Measurements from ENCODE around the gene AQP2. TPM values are rescaled to one million over a fixed set of nuclear protein-coding genes. Genes with fewer than 3 reads are reported as not detected.
A peak's percentile ranks its signal among the peaks of the same experiment; 100 is the strongest.

The AQP2 gene
- total and polyA plus RNA-seq, 4 donors, result not detected

- Histone ChIP-seq H3K36me3 (ENCODE audit: control insufficient read depth in 4 of 4, insufficient read depth in 4 of 4, low read length in 4 of 4) (no peaks in the 10 kb centered on the region), H3K4me3 (no peak overlapping the region), H3K9ac (ENCODE audit: insufficient read depth in 1 of 2, low read length in 2 of 2) (no peak overlapping the region), H3K27me3 (ENCODE audit: control insufficient read depth in 3 of 3, insufficient read depth in 3 of 3, low read length in 2 of 3) (peaks cover 0 to 24% (median 21%) of the 10 kb centered on the region in 3 donors), H3K27ac (ENCODE audit: low read depth in 1 of 2, low read length in 1 of 2) (peak overlapping the region in 1 of 2 donors; percentile 17), H3K9me3 (ENCODE audit: control insufficient read depth in 4 of 4, insufficient read depth in 3 of 4, low read length in 3 of 4) (no peaks in the 10 kb centered on the region), H3K4me1 (ENCODE audit: control insufficient read depth in 5 of 5, insufficient read depth in 5 of 5, low read length in 5 of 5) (peaks cover 0 to 28% (median 8%) of the 10 kb centered on the region in 5 donors)
- ATAC-seq (ENCODE audit: insufficient read depth, low FRiP score) (no peak), DNase-seq (peak in 2 of 3 donors; percentile 11 to 59)
- no peak for TF ChIP-seq CTCF (IDR thresholded peaks at IDR 0.05; ENCODE audit: control extremely low read depth, extremely low read depth)
- 71 to 81% methylated on average over 20 to 21 of the region's 21 CpGs for WGBS, 2 donors
Measured at GRCh38 chr12:49962861-49963765, 12.6 kb downstream of the AQP2 start.

- peaks cover 0 to 29% (median 22%) of the 10 kb centered on the region in 3 donors for H3K27me3 ChIP-seq (ENCODE audit: control insufficient read depth in 3 of 3, insufficient read depth in 3 of 3, low read length in 2 of 3)
Measured at GRCh38 chr12:49963976-49964815, 13.7 kb downstream of the AQP2 start.

GRCh38 chr12:49964849-49965624 lies 14.5 kb downstream of the AQP2 start:
- ATAC-seq (ENCODE audit: insufficient read depth, low FRiP score), result no peak
- no peaks in the 10 kb centered on the region for H3K36me3 ChIP-seq (ENCODE audit: control insufficient read depth in 4 of 4, insufficient read depth in 4 of 4, low read length in 4 of 4)
- no peak for TF ChIP-seq CTCF (IDR thresholded peaks at IDR 0.05; ENCODE audit: control extremely low read depth, extremely low read depth)
- peaks cover 0 to 26% (median 3%) of the 10 kb centered on the region in 5 donors for H3K4me1 ChIP-seq (ENCODE audit: control insufficient read depth in 5 of 5, insufficient read depth in 5 of 5, low read length in 5 of 5)
- H3K27ac ChIP-seq (ENCODE audit: low read depth in 1 of 2, low read length in 1 of 2), result no peak overlapping the region
- H3K4me3 ChIP-seq, result no peak overlapping the region
- H3K9me3 ChIP-seq (ENCODE audit: control insufficient read depth in 4 of 4, insufficient read depth in 3 of 4, low read length in 3 of 4), result no peaks in the 10 kb centered on the region
- WGBS, 2 donors, result 65 to 67% methylated on average over 13 of the region's 13 CpGs
- no peak overlapping the region for H3K9ac ChIP-seq (ENCODE audit: insufficient read depth in 1 of 2, low read length in 2 of 2)
- DNase-seq, result no peak
- H3K27me3 ChIP-seq (ENCODE audit: control insufficient read depth in 3 of 3, insufficient read depth in 3 of 3, low read length in 2 of 3), result peaks cover 0 to 25% (median 15%) of the 10 kb centered on the region in 3 donors

More at GRCh38 chr12:49963976-49964815, 13.7 kb downstream of the AQP2 start:
- ATAC-seq (ENCODE audit: insufficient read depth, low FRiP score), result no peak
- H3K9me3 ChIP-seq (ENCODE audit: control insufficient read depth in 4 of 4, insufficient read depth in 3 of 4, low read length in 3 of 4), result no peaks in the 10 kb centered on the region
- DNase-seq, result no peak
- H3K36me3 ChIP-seq (ENCODE audit: control insufficient read depth in 4 of 4, insufficient read depth in 4 of 4, low read length in 4 of 4), result no peaks in the 10 kb centered on the region
- 83 to 85% methylated on average over 17 of the region's 17 CpGs for WGBS, 2 donors
- no peak overlapping the region for H3K27ac ChIP-seq (ENCODE audit: low read depth in 1 of 2, low read length in 1 of 2)
- H3K4me3 ChIP-seq, result no peak overlapping the region
- H3K4me1 ChIP-seq (ENCODE audit: control insufficient read depth in 5 of 5, insufficient read depth in 5 of 5, low read length in 5 of 5), result peaks cover 0 to 29% (median 8%) of the 10 kb centered on the region in 5 donors
- TF ChIP-seq CTCF (IDR thresholded peaks at IDR 0.05; ENCODE audit: control extremely low read depth, extremely low read depth), result no peak
- H3K9ac ChIP-seq (ENCODE audit: insufficient read depth in 1 of 2, low read length in 2 of 2), result no peak overlapping the region

All from lung (tissue), 12 donors.